IPS-NIHi11 (cell line): ENCODE measurements around the gene NDUFS6.
"Not testable (repeated sequence)": the region's sequence is repeated elsewhere in the genome, so short reads cannot be mapped to it uniquely, and the experiment has no call there.

Experiments
- DNase-seq: peaks from one replicate; pipeline ENCODE4 v3.0.0; 2012; ENCODE audit warnings: mixed read lengths, low spot score

NDUFS6 gene

GRCh38 chr5:1834022-1834551, 32.9 kb downstream of the NDUFS6 start:
- DNase-seq, result no peak

GRCh38 chr5:1834721-1835429, 33.7 kb downstream of the NDUFS6 start:
- no peak for DNase-seq

GRCh38 chr5:1835431-1835830, 34.2 kb downstream of the NDUFS6 start:
- no peak for DNase-seq

- no peak for DNase-seq
Observed at GRCh38 chr5:1836176-1836890, 35.1 kb downstream of the NDUFS6 start.

- no peak for DNase-seq
Observed at GRCh38 chr5:1836891-1837880, 36.0 kb downstream of the NDUFS6 start.

- DNase-seq, result no peak
Observed at GRCh38 chr5:1838013-1838412, 36.8 kb downstream of the NDUFS6 start.

- DNase-seq, result no peak
Observed at GRCh38 chr5:1840071-1840547, 38.9 kb downstream of the NDUFS6 start.

GRCh38 chr5:1840741-1841521, 39.7 kb downstream of the NDUFS6 start:
- peak; percentile 63 for DNase-seq

- no peak for DNase-seq
Observed at GRCh38 chr5:1842004-1842819, 41.0 kb downstream of the NDUFS6 start.

- DNase-seq, result not testable (repeated sequence)
Observed at GRCh38 chr5:1843761-1844160, 42.6 kb downstream of the NDUFS6 start.

GRCh38 chr5:1844708-1845436, 43.7 kb downstream of the NDUFS6 start:
- no peak for DNase-seq

GRCh38 chr5:1845696-1846095, 44.5 kb downstream of the NDUFS6 start:
- no peak for DNase-seq

GRCh38 chr5:1846583-1846982, 45.4 kb downstream of the NDUFS6 start:
- DNase-seq, result no peak

GRCh38 chr5:1847056-1847455, 45.8 kb downstream of the NDUFS6 start:
- DNase-seq, result no peak

GRCh38 chr5:1847611-1848010, 46.4 kb downstream of the NDUFS6 start:
- no peak for DNase-seq

GRCh38 chr5:1850324-1851154, 49.3 kb downstream of the NDUFS6 start:
- DNase-seq, result peak; percentile 61

- DNase-seq, result peak; percentile 54
Observed at GRCh38 chr5:1851290-1851934, 50.2 kb downstream of the NDUFS6 start.

GRCh38 chr5:1852324-1852947, 51.2 kb downstream of the NDUFS6 start:
- DNase-seq, result no peak
